Fibroblast of villous mesenchyme (primary cell): ENCODE measurements around the gene FLYWCH1. TPM values are rescaled to one million over a fixed set of nuclear protein-coding genes. Genes with fewer than 3 reads are reported as not detected.

Experiments used
- DNase-seq: peaks from one replicate; pipeline ENCODE4 v3.0.0-alpha.2; 2010; ENCODE audit warnings: low read depth
- H3K4me3 ChIP-seq: 2 replicates; pipeline ENCODE4 v1.5.1; 2011; ENCODE audit warnings: low read depth, mild to moderate bottlenecking, low read length
- CTCF ChIP-seq: IDR thresholded peaks from 2 replicates; pipeline ENCODE4 v1.5.1; 2012; ENCODE audit warnings: low read depth, mild to moderate bottlenecking, low read length; ENCODE audit not compliant: insufficient read depth
- total RNA-seq: library from RNA; depleted of rRNA; stranded (reverse); fragments of >200 nt; gene quantifications from 2 replicates; pipeline ENCODE4 v1.2.3, GENCODE V29; 2012

Gene FLYWCH1
- total RNA-seq, 1 donor: 25.9 TPM

DNA sequence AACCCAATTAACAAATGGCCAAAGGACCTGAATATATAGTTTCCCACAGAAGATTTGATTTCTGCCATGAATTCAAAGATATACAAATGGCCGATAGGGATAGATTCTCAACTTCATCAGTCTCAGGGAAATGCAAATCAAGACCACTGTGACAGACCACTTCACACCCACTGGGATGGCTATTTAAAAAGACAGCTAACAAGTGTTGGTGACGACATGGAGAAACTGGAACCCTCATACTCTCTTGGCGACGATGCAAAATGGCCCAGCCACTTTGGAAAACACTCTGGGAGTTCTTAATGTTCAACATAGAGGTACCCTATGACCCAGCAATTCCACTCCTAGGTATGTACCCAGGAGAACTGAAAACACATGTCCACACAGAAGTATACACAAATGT lies 34.9 kb downstream of the FLYWCH1 start:
- no peak overlapping the region for H3K4me3 ChIP-seq
- no peak for DNase-seq
- TF ChIP-seq CTCF: no peak

DNA sequence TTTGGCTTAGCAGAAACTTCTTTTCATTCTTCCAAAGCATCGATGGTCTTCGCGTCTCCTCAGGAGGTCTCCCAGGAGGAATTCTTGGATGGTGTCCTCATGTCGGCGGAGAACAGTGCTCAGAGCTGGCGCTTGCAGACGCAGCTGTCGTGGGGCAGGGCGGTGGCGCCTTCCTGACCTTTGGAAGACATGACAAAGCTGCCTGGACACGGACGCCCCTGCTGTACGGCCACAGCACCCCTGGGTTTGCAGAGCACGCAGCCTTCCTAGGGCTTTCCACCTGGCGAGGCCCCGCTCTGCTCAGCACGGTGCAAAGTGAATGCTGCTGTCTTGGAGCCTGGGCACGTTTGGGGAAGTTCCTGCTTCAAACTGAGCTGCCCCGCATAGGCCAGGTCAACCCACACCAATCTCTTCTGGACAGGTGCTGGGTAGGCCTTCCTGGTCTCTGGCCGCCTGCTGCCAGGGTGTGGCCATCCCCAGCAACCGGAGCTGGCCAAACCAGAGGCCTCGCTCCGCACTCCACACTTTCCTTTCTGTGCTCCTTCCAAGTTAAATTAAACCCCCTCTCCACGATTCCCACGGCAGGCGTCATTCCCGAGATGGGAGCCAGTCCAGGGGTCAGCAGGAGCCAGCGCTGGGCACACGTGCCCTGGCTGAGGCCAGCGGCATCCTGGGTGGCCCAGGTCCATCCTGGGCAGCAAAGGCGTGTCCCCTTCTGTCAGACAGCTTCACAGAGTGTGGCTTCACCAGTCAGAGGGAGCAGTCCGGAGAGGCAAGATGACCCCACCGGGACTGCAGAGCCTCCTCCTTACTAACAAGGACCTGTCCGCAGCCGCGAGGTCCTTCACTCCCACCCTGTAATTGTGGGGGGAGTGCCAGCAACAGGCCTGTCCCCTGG lies 37.3 kb downstream of the FLYWCH1 start:
- no peak for DNase-seq
- TF ChIP-seq CTCF: no peak
- H3K4me3 ChIP-seq: no peak overlapping the region

DNA sequence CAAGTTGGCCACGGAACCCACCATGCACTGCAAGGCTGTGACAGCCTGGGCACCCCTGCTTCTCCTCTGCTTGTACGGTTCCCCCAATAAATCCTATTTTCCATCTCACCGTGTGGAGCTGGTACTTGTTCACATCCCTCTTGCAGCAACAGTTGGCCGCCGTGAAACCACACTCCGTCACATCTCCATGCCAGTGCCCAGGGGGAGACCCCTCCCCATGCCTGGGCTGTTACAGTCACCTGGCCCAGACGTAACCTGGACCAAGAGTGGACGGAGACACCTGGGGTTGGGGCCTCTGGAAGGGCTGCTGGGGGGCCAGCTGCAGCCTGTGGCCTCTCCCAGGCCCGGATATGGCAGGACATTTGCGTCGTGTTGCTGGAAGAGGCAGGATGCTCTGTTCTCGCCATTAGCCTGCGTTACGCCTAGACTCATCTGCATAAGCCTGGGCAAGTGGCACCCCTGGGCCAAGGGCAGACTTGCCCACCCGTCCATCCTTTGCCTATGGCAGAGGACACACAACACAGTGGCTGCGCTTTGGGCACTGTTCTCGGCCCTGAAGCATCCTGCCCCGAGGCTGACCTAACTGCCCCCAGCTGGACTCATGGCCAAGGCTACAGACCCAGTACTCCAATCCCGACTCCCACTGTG lies 38.1 kb downstream of the FLYWCH1 start:
- TF ChIP-seq CTCF: no peak
- no peak overlapping the region for H3K4me3 ChIP-seq
- DNase-seq: no peak

DNA sequence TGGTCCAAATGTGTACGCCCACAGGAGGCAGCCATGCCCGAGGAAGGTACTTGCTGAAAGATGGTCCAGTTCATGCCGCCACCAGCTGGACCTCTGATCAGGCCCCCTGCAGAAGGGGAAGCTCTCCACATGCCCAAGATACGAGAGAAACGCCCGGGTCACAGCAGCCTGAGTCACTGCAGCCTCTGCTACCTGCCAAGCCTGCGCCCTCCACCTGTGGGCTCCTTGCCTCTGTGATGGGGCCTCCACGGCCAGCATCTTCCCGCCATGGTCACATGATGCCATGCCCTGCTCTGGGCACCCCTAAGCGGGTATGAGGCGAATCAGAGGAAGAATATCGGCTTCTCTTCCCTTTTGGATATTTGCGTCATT lies 38.6 kb downstream of the FLYWCH1 start:
- DNase-seq: no peak
- no peak for TF ChIP-seq CTCF
- no peak overlapping the region for H3K4me3 ChIP-seq

- no peak overlapping the region for H3K4me3 ChIP-seq
- TF ChIP-seq CTCF: no peak
- DNase-seq: no peak
These were observed 39.0 kb downstream of the FLYWCH1 start for GRCh38 chr16:2950773-2951172.

- DNase-seq: no peak
- H3K4me3 ChIP-seq: no peak overlapping the region
These were observed 40.9 kb downstream of the FLYWCH1 start for GRCh38 chr16:2952679-2953078.

More at GRCh38 chr16:2952679-2953078, 40.9 kb downstream of the FLYWCH1 start:
- no peak for TF ChIP-seq CTCF
